K562 (cell line): ENCODE measurements around the gene SLC25A28.
"Not testable (repeated sequence)": the region's sequence is repeated elsewhere in the genome, so short reads cannot be mapped to it uniquely, and the experiment has no call there.

Experiments used
- DPF2 ChIP-seq: fragments of 450-650 bp; IDR thresholded peaks from 2 replicates; pipeline ENCODE4 v1.6.1; 2016
- EZH2 ChIP-seq: IDR thresholded peaks from 2 replicates; pipeline ENCODE4 v1.6.1; 2012; ENCODE audit warnings: low read depth, mild to moderate bottlenecking, inconsistent platforms, low read length, borderline replicate concordance
- ZNF217 ChIP-seq: sonication (generic); formaldehyde crosslinking; IDR thresholded peaks from 2 replicates; pipeline ENCODE4 v1.8.0; 2022; ENCODE audit warnings: mild to moderate bottlenecking, missing genetic modification reagents
- TF ChIP-seq, protein P1 (sequence below): fragments of 250-450 bp; sonication (Bioruptor Pico); IDR thresholded peaks from 2 replicates; pipeline ENCODE4 v1.8.0; 2022; ENCODE audit warnings: inconsistent platforms

DNA sequence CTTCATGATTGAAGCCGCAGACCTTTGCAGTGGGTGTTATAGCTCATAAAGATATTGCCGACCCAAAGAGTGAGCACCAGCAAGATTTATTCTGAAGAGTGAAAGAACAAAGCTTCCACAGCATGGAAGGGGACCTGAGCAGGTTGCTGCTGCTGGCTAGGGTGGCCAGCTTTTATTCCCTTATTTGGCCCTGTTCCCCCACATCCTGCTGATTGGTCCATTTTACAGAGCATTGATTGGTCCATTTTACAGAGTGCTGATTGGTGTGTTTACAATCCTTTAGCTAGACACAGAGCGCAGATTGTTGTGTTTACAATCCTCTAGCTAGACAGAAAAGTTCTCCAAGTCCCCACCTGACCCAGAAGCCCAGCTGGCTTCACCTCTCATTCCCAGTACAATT is 4.9 kb upstream of the SLC25A28 start:
- TF ChIP-seq ZNF217 (CRISPR knock-in tag); EZH2; DPF2: not testable (repeated sequence)
- TF ChIP-seq, protein P1, sequence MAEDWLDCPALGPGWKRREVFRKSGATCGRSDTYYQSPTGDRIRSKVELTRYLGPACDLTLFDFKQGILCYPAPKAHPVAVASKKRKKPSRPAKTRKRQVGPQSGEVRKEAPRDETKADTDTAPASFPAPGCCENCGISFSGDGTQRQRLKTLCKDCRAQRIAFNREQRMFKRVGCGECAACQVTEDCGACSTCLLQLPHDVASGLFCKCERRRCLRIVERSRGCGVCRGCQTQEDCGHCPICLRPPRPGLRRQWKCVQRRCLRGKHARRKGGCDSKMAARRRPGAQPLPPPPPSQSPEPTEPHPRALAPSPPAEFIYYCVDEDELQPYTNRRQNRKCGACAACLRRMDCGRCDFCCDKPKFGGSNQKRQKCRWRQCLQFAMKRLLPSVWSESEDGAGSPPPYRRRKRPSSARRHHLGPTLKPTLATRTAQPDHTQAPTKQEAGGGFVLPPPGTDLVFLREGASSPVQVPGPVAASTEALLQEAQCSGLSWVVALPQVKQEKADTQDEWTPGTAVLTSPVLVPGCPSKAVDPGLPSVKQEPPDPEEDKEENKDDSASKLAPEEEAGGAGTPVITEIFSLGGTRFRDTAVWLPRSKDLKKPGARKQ (CRISPR knock-in tag), result not testable (repeated sequence)
